Fibroblast of peridontal ligament (primary cell): Measurements from ENCODE around the gene FAR1.
"Not testable (repeated sequence)": the region's sequence is repeated elsewhere in the genome, so short reads cannot be mapped to it uniquely, and the experiment has no call there.

ENCODE experiments used
- DNase-seq: peaks from one replicate; pipeline ENCODE4 v3.0.0-alpha.2; 2010; ENCODE audit errors: extremely low read depth

Gene FAR1

GRCh38 chr11:13705710-13706109, 37.2 kb downstream of the FAR1 start:
- no peak for DNase-seq

GRCh38 chr11:13713982-13714381, 45.5 kb downstream of the FAR1 start:
- no peak for DNase-seq

DNA sequence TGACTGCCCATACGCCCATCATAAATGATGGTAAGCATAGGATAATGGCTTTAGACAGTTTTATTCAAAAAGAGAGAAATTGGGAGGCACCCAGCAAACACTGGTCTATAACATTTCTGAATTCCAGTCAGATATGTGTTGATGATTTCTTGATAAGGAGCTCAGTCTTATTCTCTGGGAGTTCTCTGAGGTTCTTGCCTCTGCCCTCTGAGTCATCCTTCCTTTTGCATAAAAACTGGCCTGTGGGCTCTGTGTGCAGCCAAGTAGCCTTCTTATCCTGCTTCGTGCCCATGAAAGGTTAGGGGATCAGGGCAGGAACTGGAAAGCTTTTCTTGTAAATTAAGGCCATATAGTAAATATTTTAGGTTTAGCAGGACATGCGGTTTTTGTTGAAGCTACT, 48.9 kb downstream of the FAR1 start:
- DNase-seq: peak; percentile 46

GRCh38 chr11:13718394-13718793, 49.9 kb downstream of the FAR1 start:
- no peak for DNase-seq

GRCh38 chr11:13720940-13721339, 52.5 kb downstream of the FAR1 start:
- DNase-seq: no peak

GRCh38 chr11:13721760-13722159, 53.3 kb downstream of the FAR1 start:
- no peak for DNase-seq

- no peak for DNase-seq
Measured at GRCh38 chr11:13726456-13726855, 58.0 kb downstream of the FAR1 start.

DNA sequence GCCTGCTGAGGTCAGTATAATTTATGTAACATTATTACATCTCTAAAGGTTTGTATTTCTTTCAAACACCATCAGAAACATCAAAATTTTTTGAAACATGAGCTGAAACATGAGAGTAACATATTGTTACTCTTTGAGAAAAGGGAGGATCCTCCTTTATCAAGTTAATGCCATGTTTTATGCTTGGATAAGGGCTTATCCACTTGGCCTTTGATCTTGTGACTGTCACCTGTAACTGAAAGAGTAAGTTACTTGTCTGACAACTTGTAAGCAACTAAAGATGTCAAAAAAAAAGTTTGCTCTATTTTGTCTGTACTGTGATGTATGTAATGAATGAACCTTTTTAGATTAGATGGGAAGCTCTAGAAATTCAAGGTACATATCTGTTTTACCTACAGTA, 59.6 kb downstream of the FAR1 start:
- DNase-seq: no peak

- DNase-seq: no peak
Measured at GRCh38 chr11:13734530-13734929, 66.1 kb downstream of the FAR1 start.

GRCh38 chr11:13745165-13745564, 76.7 kb downstream of the FAR1 start:
- DNase-seq: no peak

- not testable (repeated sequence) for DNase-seq
Measured at GRCh38 chr11:13753316-13753715, 84.8 kb downstream of the FAR1 start.

GRCh38 chr11:13759050-13759449, 90.6 kb downstream of the FAR1 start:
- no peak for DNase-seq

DNA sequence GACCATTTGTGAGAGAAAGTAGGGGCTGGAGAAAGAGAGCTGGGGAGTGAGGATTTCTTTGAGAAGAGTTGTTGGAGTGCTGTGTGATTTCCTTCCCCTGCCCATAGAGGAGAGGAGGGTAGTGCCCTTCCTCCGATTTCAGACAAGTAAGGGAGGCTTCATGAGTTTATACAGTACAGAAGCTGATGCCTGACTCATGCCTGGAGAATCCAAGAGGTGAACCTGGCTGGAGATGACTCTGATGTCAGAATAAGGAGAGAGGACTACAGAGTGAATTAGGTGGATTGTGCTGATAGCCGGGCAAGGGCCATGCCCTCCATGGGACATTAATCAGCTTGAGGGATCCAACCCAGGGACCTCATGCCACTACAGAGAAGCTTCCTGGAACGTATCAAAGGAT, 91.6 kb downstream of the FAR1 start:
- no peak for DNase-seq

DNA sequence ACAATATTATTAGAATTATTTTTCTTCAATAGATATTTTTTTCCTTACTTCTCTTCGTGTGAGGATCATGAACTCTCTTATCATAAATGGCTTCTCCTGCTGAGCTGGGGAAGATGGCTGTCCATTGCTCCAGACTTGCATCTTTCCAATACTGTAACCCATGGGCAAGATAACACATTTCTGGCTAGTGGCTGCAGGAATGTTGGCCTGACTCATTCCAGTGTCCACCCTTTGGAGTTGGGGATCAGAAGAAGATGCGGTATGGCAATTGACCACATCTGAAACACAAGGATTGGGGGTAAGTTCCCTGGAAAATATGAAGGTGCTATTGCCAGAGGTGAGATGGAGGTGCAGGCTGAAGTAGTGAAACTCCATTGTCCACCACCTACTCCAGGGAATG, 92.8 kb downstream of the FAR1 start:
- peak; percentile 11 for DNase-seq

DNA sequence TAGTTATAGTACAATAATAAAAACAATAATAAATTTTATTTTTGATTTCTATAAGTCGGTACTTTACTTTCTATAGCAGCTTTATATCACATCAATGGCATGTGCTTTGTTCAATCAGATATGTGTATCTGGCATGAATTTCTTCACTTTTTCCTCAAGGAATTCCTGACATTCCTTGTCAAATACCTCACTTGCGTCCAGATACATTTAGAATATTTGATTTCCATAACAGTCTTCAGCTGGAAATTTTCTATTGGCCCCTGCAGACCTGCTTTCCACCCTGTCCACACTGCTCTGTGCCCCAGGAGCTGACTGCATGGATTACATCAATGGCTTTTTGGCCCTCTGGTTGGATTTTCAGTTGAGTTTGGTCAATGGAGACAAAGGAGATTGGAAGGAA, 93.2 kb downstream of the FAR1 start:
- DNase-seq: peak; percentile 10

- DNase-seq: no peak
Measured at GRCh38 chr11:13762718-13763117, 94.2 kb downstream of the FAR1 start.

- no peak for DNase-seq
Measured at GRCh38 chr11:13763341-13763740, 94.9 kb downstream of the FAR1 start.

- DNase-seq: no peak
Measured at GRCh38 chr11:13765886-13766285, 97.4 kb downstream of the FAR1 start.

DNA sequence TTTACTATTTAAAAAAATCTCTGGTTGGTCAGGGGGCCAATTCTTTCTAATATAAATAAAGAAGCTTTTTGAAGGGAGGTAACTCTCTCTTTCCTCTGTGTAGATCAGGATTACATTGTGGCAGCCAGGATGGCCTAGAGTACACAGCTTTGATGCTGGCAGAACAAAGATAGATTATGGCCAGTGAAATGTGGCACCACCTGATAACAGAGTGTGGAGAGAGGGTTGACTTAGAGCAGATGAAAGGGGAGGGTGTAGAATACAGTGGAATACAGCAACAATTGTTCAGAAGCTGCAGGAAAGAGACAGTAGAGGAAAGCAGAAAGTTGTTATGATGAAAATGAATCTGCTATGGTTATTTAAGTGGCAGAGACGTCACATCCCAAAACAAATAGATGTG, 99.0 kb downstream of the FAR1 start:
- no peak for DNase-seq

- no peak for DNase-seq
Measured at GRCh38 chr11:13769188-13769587, 100.7 kb downstream of the FAR1 start.

DNA sequence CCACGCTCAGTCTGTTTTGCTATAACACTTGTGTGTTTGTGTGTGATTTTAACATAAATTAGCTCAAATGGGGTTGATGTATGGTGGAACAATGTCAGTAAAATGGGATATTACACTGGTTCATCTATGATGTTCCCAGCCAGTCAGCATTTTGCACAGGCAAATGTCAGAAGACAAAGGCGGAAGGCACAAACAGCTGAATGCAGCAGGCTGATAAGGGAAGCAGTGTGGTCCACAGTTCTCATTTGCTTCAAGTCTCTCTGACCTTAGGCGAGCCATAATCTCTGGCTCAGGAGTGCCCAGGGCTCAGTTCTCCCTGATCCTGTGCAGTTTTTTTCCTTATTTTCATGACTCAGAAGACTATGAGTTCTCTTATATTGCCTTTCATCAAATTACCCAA, 102.7 kb downstream of the FAR1 start:
- DNase-seq: no peak

GRCh38 chr11:13772223-13773046, 104.0 kb downstream of the FAR1 start:
- DNase-seq: peak; percentile 70

- no peak for DNase-seq
Measured at GRCh38 chr11:13775471-13775870, 107.0 kb downstream of the FAR1 start.
